NCI-H82 (cell line): ENCODE results near the gene FAM163A.
"Not testable (repeated sequence)": the region's sequence is repeated elsewhere in the genome, so short reads cannot be mapped to it uniquely, and the experiment has no call there.

Experiments
- DNase-seq: peaks from one replicate; lab custom pipeline; 2025; lab: John Stamatoyannopoulos, UW

FAM163A gene

GRCh38 chr1:179742717-179743678 lies at the start of gene FAM163A:
FAM163A (plus strand) TSS chr1:179743291; CDS start chr1:179813098, 69,807 bp downstream.
- DNase-seq = peak; percentile 79

- DNase-seq = not testable (repeated sequence)
Measured at GRCh38 chr1:179694530-179694929, 48.6 kb upstream of the FAM163A start.

GRCh38 chr1:179702946-179703539 lies 40.0 kb upstream of the FAM163A start:
- DNase-seq = peak; percentile 83

- peak; percentile 78 for DNase-seq
Measured at GRCh38 chr1:179706339-179706941, 36.7 kb upstream of the FAM163A start.

- DNase-seq = no peak
Measured at GRCh38 chr1:179707406-179707805, 35.7 kb upstream of the FAM163A start.

- DNase-seq = peak; percentile 36
Measured at GRCh38 chr1:179708434-179709195, 34.5 kb upstream of the FAM163A start.

GRCh38 chr1:179709841-179710329 lies 33.2 kb upstream of the FAM163A start:
- DNase-seq = peak; percentile 40

GRCh38 chr1:179714159-179714558 lies 28.9 kb upstream of the FAM163A start:
- DNase-seq = no peak

GRCh38 chr1:179714623-179715022 lies 28.5 kb upstream of the FAM163A start:
- DNase-seq = no peak

- no peak for DNase-seq
Measured at GRCh38 chr1:179719272-179719671, 23.8 kb upstream of the FAM163A start.

- DNase-seq = no peak
Measured at GRCh38 chr1:179728271-179728670, 14.8 kb upstream of the FAM163A start.

GRCh38 chr1:179729881-179730280 lies 13.2 kb upstream of the FAM163A start:
- no peak for DNase-seq

- DNase-seq = no peak
Measured at GRCh38 chr1:179731643-179732042, 11.4 kb upstream of the FAM163A start.

- DNase-seq = peak; percentile 69
Measured at GRCh38 chr1:179742291-179742690, 800 bp upstream of the FAM163A start.

- peak; percentile 50 for DNase-seq
Measured at GRCh38 chr1:179743679-179744400, 749 bp downstream of the FAM163A start.

- no peak for DNase-seq
Measured at GRCh38 chr1:179744401-179745130, 1.5 kb downstream of the FAM163A start.

GRCh38 chr1:179745131-179745611 lies 2.1 kb downstream of the FAM163A start:
- no peak for DNase-seq

- no peak for DNase-seq
Measured at GRCh38 chr1:179745743-179746142, 2.7 kb downstream of the FAM163A start.

- DNase-seq = no peak
Measured at GRCh38 chr1:179747611-179748010, 4.5 kb downstream of the FAM163A start.

- DNase-seq = no peak
Measured at GRCh38 chr1:179748772-179749171, 5.7 kb downstream of the FAM163A start.
